HuH-7.5 (cell line): ENCODE data around the gene FARS2.
"Not testable (repeated sequence)": the region's sequence is repeated elsewhere in the genome, so short reads cannot be mapped to it uniquely, and the experiment has no call there.

Experiments used
- DNase-seq: peaks from one replicate; pipeline ENCODE4 v3.0.0; 2011; ENCODE audit warnings: low spot score

FARS2 gene

GRCh38 chr6:5699064-5699463 is 437.8 kb downstream of the FARS2 start:
- not testable (repeated sequence) for DNase-seq

- DNase-seq, result no peak
Observed at GRCh38 chr6:5701174-5701573, 439.9 kb downstream of the FARS2 start.

GRCh38 chr6:5704708-5705107 is 443.4 kb downstream of the FARS2 start:
- DNase-seq, result no peak

- no peak for DNase-seq
Observed at GRCh38 chr6:5705252-5705651, 443.9 kb downstream of the FARS2 start.

GRCh38 chr6:5706124-5707033 is 445.1 kb downstream of the FARS2 start:
- DNase-seq, result no peak

- no peak for DNase-seq
Observed at GRCh38 chr6:5707281-5708045, 446.1 kb downstream of the FARS2 start.

GRCh38 chr6:5710516-5710915 is 449.2 kb downstream of the FARS2 start:
- no peak for DNase-seq

- no peak for DNase-seq
Observed at GRCh38 chr6:5710936-5711335, 449.6 kb downstream of the FARS2 start.

GRCh38 chr6:5712349-5713215 is 451.3 kb downstream of the FARS2 start:
- DNase-seq, result no peak

- peak; percentile 16 for DNase-seq
Observed at GRCh38 chr6:5713519-5713918, 452.2 kb downstream of the FARS2 start.

GRCh38 chr6:5718231-5718947 is 457.1 kb downstream of the FARS2 start:
- no peak for DNase-seq

GRCh38 chr6:5723841-5724691 is 462.8 kb downstream of the FARS2 start:
- DNase-seq, result no peak

- DNase-seq, result no peak
Observed at GRCh38 chr6:5724911-5725310, 463.6 kb downstream of the FARS2 start.

- no peak for DNase-seq
Observed at GRCh38 chr6:5726976-5727718, 465.8 kb downstream of the FARS2 start.

GRCh38 chr6:5728351-5729079 is 467.2 kb downstream of the FARS2 start:
- DNase-seq, result no peak

- no peak for DNase-seq
Observed at GRCh38 chr6:5729080-5729434, 467.7 kb downstream of the FARS2 start.

GRCh38 chr6:5729813-5730517 is 468.7 kb downstream of the FARS2 start:
- DNase-seq, result no peak

- no peak for DNase-seq
Observed at GRCh38 chr6:5730585-5731263, 469.4 kb downstream of the FARS2 start.
